Measurements from ENCODE around the gene ACBD4.

GRCh38 chr17:45104029-45104428, 31.5 kb upstream of the ACBD4 start:
- TF ChIP-seq POLR2A (IDR thresholded peaks at IDR 0.05), result no peak
- TF ChIP-seq EP300 (IDR thresholded peaks at IDR 0.05), result no peak
- no peak for TF ChIP-seq CTCF (IDR thresholded peaks at IDR 0.05)
- TF ChIP-seq POLR2AphosphoS5 (IDR thresholded peaks at IDR 0.05), result no peak

All from gastroesophageal sphincter (tissue), 3 donors.